ES-I3 (cell line): ENCODE measurements around the gene FBLN2.

Experiments used
- H3K36me3 ChIP-seq: 2 replicates; pipeline ENCODE4 v1.6.1; 2013; ENCODE audit warnings: mild to moderate bottlenecking, low read length, control low read depth, moderate library complexity; ENCODE audit not compliant: insufficient read depth
- H3K4me1 ChIP-seq: 2 replicates; pipeline ENCODE4 v1.6.1; 2013; ENCODE audit warnings: mild to moderate bottlenecking, control low read depth, low read length; ENCODE audit not compliant: insufficient read depth
- H3K9ac ChIP-seq: 2 replicates; pipeline ENCODE4 v1.6.1; 2013; ENCODE audit warnings: low read depth, mild to moderate bottlenecking, low read length, moderate library complexity
- H3K9me3 ChIP-seq: 2 replicates; pipeline ENCODE4 v1.6.1; 2013; ENCODE audit warnings: mild to moderate bottlenecking, low read length, moderate library complexity; ENCODE audit not compliant: control insufficient read depth, insufficient read depth

FBLN2 gene

GRCh38 chr3:13507570-13508339 is 41.2 kb upstream of the FBLN2 start:
- no peaks in the 10 kb centered on the region for H3K36me3 ChIP-seq
- H3K9ac ChIP-seq: no peak overlapping the region
- peaks cover 12% of the 10 kb centered on the region; the same call in 1 of the 2 replicates for H3K4me1 ChIP-seq
- H3K9me3 ChIP-seq: no peaks in the 10 kb centered on the region

GRCh38 chr3:13508496-13508895 is 40.4 kb upstream of the FBLN2 start:
- Histone ChIP-seq H3K4me1 (peaks cover 15% of the 10 kb centered on the region; the same call in 1 of the 2 replicates), H3K9me3 (no peaks in the 10 kb centered on the region), H3K36me3 (no peaks in the 10 kb centered on the region), H3K9ac (no peak overlapping the region)

- no peaks in the 10 kb centered on the region for H3K36me3 ChIP-seq
- H3K4me1 ChIP-seq: peaks cover 18% of the 10 kb centered on the region; the same call in 1 of the 2 replicates
- H3K9me3 ChIP-seq: no peaks in the 10 kb centered on the region
- H3K9ac ChIP-seq: no peak overlapping the region
Observed at GRCh38 chr3:13509059-13509815, 39.7 kb upstream of the FBLN2 start.

GRCh38 chr3:13509816-13510192 is 39.1 kb upstream of the FBLN2 start:
- Histone ChIP-seq H3K9ac (no peak overlapping the region), H3K9me3 (no peaks in the 10 kb centered on the region), H3K36me3 (no peaks in the 10 kb centered on the region)

DNA sequence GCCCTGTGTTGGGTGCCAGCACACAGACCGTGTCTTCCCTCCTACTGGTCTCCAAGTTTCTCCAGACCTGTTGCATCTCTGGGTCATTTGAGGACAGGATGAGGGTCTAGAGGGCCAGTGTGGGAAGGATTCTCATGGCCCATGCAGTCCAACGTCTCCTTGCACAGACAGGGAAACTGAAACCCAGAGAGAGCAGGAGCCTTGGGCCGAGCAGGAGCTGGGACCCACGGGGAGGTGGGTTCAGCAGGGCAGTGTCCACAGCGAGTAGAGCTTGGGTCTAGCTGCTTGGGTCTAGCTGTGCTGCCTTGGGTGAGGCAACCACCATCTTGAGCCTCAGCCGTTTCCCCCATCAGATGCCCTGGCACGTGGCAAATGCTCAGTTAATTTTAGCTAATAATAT is 36.5 kb upstream of the FBLN2 start:
- Histone ChIP-seq H3K36me3 (no peaks in the 10 kb centered on the region), H3K9ac (no peak overlapping the region), H3K9me3 (no peaks in the 10 kb centered on the region), H3K4me1 (peaks cover 15% of the 10 kb centered on the region; the same call in 1 of the 2 replicates)

More at GRCh38 chr3:13509816-13510192, 39.1 kb upstream of the FBLN2 start:
- peaks cover 18% of the 10 kb centered on the region; the same call in 1 of the 2 replicates for H3K4me1 ChIP-seq

DNA sequence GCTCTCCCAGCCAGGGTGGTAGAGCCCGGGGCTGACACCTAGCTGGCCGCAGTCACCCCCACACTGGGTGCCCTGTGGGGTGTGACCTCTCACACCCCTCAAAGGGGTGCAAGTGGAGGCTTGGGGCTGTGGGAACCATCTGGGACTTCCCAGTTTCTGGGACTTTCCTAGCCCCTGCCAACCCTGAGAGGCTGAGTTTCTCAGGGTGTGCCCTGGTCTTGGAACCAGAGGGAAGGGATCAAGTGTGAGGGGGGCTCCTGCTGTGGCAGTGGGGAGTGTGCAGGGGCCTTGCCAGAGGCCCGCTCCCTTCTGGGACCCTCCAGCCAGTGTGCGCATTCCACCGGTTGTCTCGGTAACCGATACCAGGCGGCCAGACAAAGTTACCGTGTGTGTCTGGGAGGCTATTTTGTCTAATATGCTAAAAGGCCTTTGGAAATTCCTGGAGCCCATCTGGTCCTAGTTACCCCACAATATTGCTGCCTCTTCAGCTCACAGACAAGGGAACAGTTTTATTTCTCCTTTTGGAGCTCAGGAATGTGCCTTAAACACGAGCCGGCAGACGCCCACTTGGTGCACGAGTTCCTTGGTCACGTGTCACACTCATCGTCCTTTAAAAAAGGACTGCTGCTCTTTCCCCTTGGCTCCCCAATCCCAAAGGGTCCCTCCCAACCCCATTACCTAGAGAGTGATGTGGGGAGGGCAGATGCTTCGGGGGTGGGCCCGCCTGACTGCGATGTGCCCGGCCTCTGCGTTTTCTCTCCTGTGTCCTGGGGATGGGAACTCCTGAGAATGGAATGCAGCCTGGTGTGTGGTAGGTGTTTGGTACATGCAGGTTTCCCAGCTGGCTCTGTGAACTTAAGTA is 35.6 kb upstream of the FBLN2 start:
- peaks cover 7% of the 10 kb centered on the region; the same call in 1 of the 2 replicates for H3K4me1 ChIP-seq
- no peak overlapping the region for H3K9ac ChIP-seq
- H3K36me3 ChIP-seq: no peaks in the 10 kb centered on the region

GRCh38 chr3:13513913-13514517 is 34.9 kb upstream of the FBLN2 start:
- H3K9ac ChIP-seq: no peak overlapping the region
- H3K36me3 ChIP-seq: no peaks in the 10 kb centered on the region
- no peaks in the 10 kb centered on the region for H3K9me3 ChIP-seq
- H3K4me1 ChIP-seq: peaks cover 6% of the 10 kb centered on the region; the same call in 1 of the 2 replicates

More for the DNA sequence above, 35.6 kb upstream of the FBLN2 start:
- no peaks in the 10 kb centered on the region for H3K9me3 ChIP-seq

- peaks cover 6% of the 10 kb centered on the region; the same call in 1 of the 2 replicates for H3K4me1 ChIP-seq
- H3K9ac ChIP-seq: no peak overlapping the region
- H3K36me3 ChIP-seq: no peaks in the 10 kb centered on the region
- no peaks in the 10 kb centered on the region for H3K9me3 ChIP-seq
Observed at GRCh38 chr3:13514639-13515435, 34.1 kb upstream of the FBLN2 start.

- Histone ChIP-seq H3K9me3 (no peaks in the 10 kb centered on the region), H3K9ac (no peak overlapping the region), H3K4me1 (peaks cover 6% of the 10 kb centered on the region; the same call in 1 of the 2 replicates), H3K36me3 (no peaks in the 10 kb centered on the region)
Observed at GRCh38 chr3:13515786-13516759, 32.9 kb upstream of the FBLN2 start.

GRCh38 chr3:13516760-13517135 is 32.2 kb upstream of the FBLN2 start:
- Histone ChIP-seq H3K4me1 (peaks cover 6% of the 10 kb centered on the region; the same call in 1 of the 2 replicates), H3K36me3 (no peaks in the 10 kb centered on the region), H3K9ac (no peak overlapping the region), H3K9me3 (peaks cover 6% of the 10 kb centered on the region; the same call in 1 of the 2 replicates)

- Histone ChIP-seq H3K9me3 (peaks cover 6% of the 10 kb centered on the region; the same call in 1 of the 2 replicates), H3K9ac (no peak overlapping the region), H3K36me3 (no peaks in the 10 kb centered on the region), H3K4me1 (peaks cover 6% of the 10 kb centered on the region; the same call in 1 of the 2 replicates)
Observed at GRCh38 chr3:13517253-13517977, 31.5 kb upstream of the FBLN2 start.

- peaks cover 6% of the 10 kb centered on the region; the same call in 1 of the 2 replicates for H3K9me3 ChIP-seq
- H3K9ac ChIP-seq: no peak overlapping the region
- H3K36me3 ChIP-seq: no peaks in the 10 kb centered on the region
- peaks cover 3% of the 10 kb centered on the region; the same call in 1 of the 2 replicates for H3K4me1 ChIP-seq
Observed at GRCh38 chr3:13518516-13518953, 30.4 kb upstream of the FBLN2 start.
